Stimulated activated naive B cell treated with anti-CD40 and anti-IgM and Interleukin-4, amounts not matched to agents 10 μg/mL and 1 μg/mL and 100 μg/mL, for 72 hours (primary cell): ENCODE results near the gene RNF5.
"Not testable (repeated sequence)": the region's sequence is repeated elsewhere in the genome, so short reads cannot be mapped to it uniquely, and the experiment has no call there.

Source experiments
- ATAC-seq, 2 donors: fragments of 150-1000 bp; cut with Tn5 transposase; replicated peaks; 2 replicates each; pipeline ENCODE4 v1.10.0; 2021; ENCODE audit warnings: moderate library complexity in 1 of 2
- DNase-seq: peaks from one replicate; pipeline ENCODE4 v3.0.0; 2021
- H3K27ac Mint-ChIP-seq: one replicate; pipeline ENCODE4 v1.8.0; 2022; ENCODE audit warnings: mild to moderate bottlenecking, mixed read lengths
- H3K27me3 Mint-ChIP-seq, 2 donors: one replicate each; pipeline ENCODE4 v1.8.0; 2022; ENCODE audit warnings: mixed read lengths in 2 of 2
- H3K36me3 Mint-ChIP-seq, 2 donors: one replicate each; pipeline ENCODE4 v1.8.0; 2022; ENCODE audit warnings: mixed read lengths in 2 of 2, mild to moderate bottlenecking in 1 of 2
- H3K4me1 Mint-ChIP-seq, 2 donors: one replicate each; pipeline ENCODE4 v1.8.0; 2022; ENCODE audit warnings: mixed read lengths in 2 of 2, mild to moderate bottlenecking in 1 of 2
- H3K4me3 Mint-ChIP-seq, 2 donors: one replicate each; pipeline ENCODE4 v1.8.0; 2022; ENCODE audit warnings: mild to moderate bottlenecking in 2 of 2, mixed read lengths in 2 of 2, moderate library complexity in 1 of 2
- H3K9me3 Mint-ChIP-seq, 2 donors: one replicate each; pipeline ENCODE4 v1.8.0; 2022; ENCODE audit warnings: mixed read lengths in 2 of 2, mild to moderate bottlenecking in 1 of 2

The RNF5 gene, protein sequence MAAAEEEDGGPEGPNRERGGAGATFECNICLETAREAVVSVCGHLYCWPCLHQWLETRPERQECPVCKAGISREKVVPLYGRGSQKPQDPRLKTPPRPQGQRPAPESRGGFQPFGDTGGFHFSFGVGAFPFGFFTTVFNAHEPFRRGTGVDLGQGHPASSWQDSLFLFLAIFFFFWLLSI

DNA sequence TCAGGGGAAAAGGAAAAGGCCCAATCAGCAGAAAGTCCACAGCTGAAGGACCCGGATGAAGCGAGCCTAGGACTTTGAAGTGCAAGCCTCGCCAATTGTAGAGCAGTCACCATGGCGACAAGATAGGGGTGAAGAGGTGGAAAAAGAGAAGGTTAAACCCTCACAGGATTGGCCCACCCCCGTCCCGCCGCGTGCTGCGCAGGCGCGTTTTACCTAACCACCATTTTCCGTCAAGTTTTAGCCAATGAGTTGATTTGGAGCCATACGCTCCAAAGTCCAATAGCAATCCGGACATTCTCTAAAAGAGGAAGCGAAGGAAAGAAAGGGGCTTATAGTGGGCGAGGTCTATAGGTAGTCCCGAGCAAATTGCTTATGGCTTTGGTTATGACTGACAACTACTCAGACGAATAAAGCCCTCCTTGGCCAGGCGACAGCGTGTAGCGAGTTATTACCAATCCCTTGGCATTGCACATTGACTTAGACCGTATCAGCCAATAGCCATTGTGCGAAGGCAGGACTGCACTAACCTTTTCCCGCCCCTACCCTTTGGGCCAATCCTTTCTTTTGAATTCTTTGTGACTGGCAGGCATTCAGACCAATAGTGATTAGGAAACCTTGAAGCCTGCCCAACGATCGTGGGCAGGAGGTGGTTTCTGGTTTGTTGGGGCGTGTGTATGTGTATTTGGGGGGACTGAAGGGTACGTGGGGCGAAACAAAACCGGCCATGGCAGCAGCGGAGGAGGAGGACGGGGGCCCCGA is at the start of gene RNF5:
Gene RNF5, plus strand, starts transcription at position 618 of the 759 bp plus-strand sequence. Its CDS starts 107 bp downstream, at position 725.
- peaks cover 0 to 2% of the 10 kb centered on the region in 2 donors for H3K9me3 Mint-ChIP-seq
- DNase-seq (peak; percentile 97), ATAC-seq (peak; percentile 86 to 88)
- H3K27me3 Mint-ChIP-seq, result no peaks in the 10 kb centered on the region
- H3K4me3 Mint-ChIP-seq, result peak within 1 kb of the TSS; percentile 83 to 91
- H3K27ac Mint-ChIP-seq, result peak within 1 kb of the TSS; percentile 98
- peaks cover 35 to 40% of the 10 kb centered on the region in 2 donors for H3K36me3 Mint-ChIP-seq
- H3K4me1 Mint-ChIP-seq, result peaks cover 53 to 70% of the 10 kb centered on the region in 2 donors

DNA sequence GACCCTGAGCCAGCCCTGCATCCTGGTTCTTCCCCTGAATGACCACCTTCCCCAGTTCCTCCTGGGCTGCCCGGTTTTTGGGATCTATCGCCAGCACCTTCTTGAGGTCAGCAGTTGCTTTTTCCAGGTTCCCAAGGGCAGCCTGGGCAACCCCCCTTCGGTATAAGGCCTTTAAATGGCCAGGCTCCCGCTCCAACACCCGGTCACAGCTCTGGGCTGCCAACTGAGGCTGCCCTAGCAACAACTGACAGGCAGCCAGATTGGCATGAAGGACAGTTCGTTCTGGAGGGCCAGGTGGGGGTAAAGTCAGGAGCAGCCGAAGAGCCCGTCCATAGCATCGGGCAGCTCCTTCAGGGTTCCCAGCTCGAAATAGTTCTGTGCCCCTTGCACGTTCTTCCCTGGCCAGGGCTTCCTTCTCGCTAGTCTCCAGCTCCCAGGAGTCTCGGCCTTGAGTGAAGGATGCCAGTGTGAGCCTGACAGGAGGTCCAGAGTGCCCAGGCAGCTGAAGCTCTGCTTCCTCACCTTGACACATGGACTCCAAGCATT is 49.4 kb upstream of the RNF5 start:
- H3K36me3 Mint-ChIP-seq, result peaks cover 22 to 26% of the 10 kb centered on the region in 2 donors
- H3K27me3 Mint-ChIP-seq, result peaks cover under 1 to 5% of the 10 kb centered on the region in 2 donors
- H3K9me3 Mint-ChIP-seq, result no peaks in the 10 kb centered on the region
- peak overlapping the region; percentile 98 to 99 for H3K4me3 Mint-ChIP-seq
- no peak for ATAC-seq
- H3K4me1 Mint-ChIP-seq, result peaks cover 24 to 58% of the 10 kb centered on the region in 2 donors
- peak overlapping the region; percentile 99 for H3K27ac Mint-ChIP-seq
- DNase-seq, result no peak

DNA sequence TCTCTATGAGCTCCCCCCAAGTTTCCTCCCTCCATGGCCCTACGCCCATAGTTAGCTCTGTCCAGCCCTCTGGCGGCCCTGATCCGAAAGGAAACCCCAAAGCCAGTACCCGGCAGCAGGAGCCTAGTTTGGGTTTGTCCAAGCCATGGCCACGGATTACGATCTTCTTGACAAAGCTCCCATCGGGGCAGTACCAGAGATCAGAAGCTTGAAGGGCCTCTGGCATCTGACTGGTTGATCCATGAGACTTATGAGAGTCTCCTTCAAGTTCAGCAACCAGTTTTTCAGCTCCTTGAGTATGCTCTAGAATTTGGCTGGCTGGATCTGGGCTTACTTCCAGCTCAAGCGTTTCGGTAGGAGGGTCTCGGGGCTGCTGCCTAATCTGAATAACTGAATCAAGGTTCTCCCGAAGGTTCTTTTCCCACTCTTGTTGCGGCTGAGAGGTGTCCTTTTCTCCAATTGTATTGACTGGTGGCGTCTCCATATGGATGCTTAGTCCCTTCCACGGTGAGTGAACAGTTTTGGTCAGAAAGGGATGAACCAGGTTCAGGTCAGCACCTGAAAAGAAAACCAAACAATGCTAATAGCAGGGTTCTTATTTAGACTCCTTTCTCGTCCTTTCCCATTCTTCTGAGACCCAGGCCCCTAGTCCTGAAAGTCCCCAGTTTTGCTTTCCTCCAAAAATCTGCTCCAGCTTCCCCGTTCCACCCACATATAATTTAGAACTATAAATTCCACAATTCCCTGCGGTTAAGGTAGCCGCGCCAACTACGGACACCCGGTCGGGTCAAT is 48.7 kb upstream of the RNF5 start:
- H3K36me3 Mint-ChIP-seq, result peaks cover 16 to 20% of the 10 kb centered on the region in 2 donors
- peak overlapping the region; percentile 95 for H3K27ac Mint-ChIP-seq
- peaks cover 20 to 51% of the 10 kb centered on the region in 2 donors for H3K4me1 Mint-ChIP-seq
- peak overlapping the region; percentile 91 to 99 for H3K4me3 Mint-ChIP-seq
- H3K27me3 Mint-ChIP-seq, result peaks cover 4 to 8% of the 10 kb centered on the region in 2 donors
- ATAC-seq (no peak), DNase-seq (no peak)
- H3K9me3 Mint-ChIP-seq, result no peaks in the 10 kb centered on the region

DNA sequence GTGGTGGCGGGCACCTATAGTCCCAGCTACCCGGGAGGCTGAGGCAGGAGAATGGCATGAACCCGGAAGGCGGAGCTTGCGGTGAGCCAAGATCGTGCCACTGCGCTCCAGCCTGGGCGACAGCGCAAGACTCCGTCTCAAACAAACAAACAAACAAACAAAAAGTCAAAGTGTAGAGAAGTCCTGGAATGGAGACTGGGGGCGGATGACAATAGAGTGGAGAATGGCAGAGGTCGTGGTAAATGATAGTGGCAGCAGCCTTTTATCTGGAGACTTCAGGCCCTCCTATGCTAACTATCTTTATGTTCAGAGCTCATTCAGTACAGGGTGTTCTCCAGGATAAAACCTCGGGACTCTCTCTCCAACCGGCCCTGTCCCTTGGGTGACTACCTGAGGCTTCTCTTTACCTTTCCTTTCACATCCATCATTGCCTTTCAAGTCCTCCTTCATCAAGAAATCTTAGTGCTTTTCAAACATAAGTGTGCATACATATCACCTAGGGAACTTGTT is 46.7 kb upstream of the RNF5 start:
- Mint-ChIP-seq H3K4me1 (peaks cover 17 to 39% of the 10 kb centered on the region in 2 donors), H3K27ac (no peak overlapping the region), H3K4me3 (peak overlapping the region; percentile 22 to 38), H3K9me3 (no peaks in the 10 kb centered on the region), H3K27me3 (peaks cover 4 to 19% of the 10 kb centered on the region in 2 donors), H3K36me3 (peaks cover 9 to 12% of the 10 kb centered on the region in 2 donors)
- no peak for ATAC-seq
- DNase-seq, result no peak

DNA sequence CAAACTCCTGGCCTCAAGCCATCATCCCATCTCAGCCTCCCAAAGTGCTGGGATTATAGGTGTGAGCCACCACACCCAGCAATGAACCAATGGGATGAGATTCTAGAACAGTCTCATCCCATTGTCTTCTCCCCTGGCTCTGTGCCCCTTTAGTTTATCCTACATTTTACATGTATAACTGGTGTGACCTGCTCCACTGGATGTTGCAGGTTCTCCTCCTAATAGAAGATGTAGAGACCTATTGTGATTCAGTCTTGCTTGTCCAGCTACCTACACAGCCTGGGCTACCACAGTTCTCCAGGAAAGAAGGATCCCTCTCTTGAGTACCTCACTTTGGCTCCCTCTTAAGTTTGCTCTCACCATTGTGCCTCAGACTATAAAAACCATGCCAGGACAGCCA is 46.1 kb upstream of the RNF5 start:
- DNase-seq (no peak), ATAC-seq (no peak)
- Mint-ChIP-seq H3K9me3 (no peaks in the 10 kb centered on the region), H3K36me3 (peaks cover 4 to 6% of the 10 kb centered on the region in 2 donors), H3K4me1 (peaks cover 12 to 32% of the 10 kb centered on the region in 2 donors), H3K27ac (no peak overlapping the region), H3K27me3 (peaks cover 4 to 19% of the 10 kb centered on the region in 2 donors), H3K4me3 (no peak overlapping the region)

DNA sequence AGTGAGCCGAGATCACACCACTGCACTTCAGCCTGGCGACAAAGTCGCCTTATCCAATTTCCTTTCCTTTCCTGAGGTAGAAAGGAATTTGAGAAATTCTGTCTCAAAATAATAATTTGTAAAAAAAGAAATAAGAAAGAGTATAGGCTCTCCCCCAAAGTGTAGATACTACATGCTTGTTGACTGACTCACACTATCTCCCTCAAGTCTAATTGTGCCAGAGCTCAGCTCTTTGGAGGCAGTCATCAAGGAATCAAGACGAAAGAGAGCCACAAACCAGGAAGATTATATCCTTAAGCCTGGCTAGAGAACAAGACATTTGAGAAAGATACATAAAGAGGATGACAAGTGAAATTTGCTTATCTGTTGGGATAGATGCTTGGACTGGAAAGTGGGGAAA is 44.4 kb upstream of the RNF5 start:
- Mint-ChIP-seq H3K27ac (no peak overlapping the region), H3K9me3 (no peaks in the 10 kb centered on the region), H3K4me1 (peaks cover 6 to 20% of the 10 kb centered on the region in 2 donors), H3K4me3 (no peak overlapping the region), H3K27me3 (peaks cover 4 to 19% of the 10 kb centered on the region in 2 donors), H3K36me3 (peaks cover 0 to 2% of the 10 kb centered on the region in 2 donors)
- no peak for ATAC-seq
- no peak for DNase-seq

DNA sequence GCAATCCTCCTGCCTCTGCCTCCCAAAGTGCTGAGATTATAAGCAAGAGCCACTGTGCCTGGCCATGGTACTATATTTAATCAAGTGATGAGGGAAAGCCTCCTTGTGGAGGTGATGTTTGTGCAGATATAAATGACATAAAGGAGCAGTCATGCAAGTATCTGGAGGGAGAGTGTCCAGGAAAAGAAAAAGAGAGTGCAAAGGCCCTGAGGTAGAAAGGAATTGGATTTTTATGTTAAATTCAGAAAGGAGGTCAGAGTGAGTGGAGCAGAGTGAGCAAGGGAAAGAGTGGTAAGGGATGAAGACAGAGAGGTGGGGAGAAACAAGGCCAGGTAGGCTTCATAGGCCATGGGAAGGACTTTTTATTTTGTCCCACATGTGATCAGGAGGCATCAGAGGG is 40.8 kb upstream of the RNF5 start:
- Mint-ChIP-seq H3K27ac (no peak overlapping the region), H3K4me3 (no peak overlapping the region), H3K27me3 (peaks cover 16 to 35% of the 10 kb centered on the region in 2 donors), H3K36me3 (no peaks in the 10 kb centered on the region), H3K4me1 (no peaks in the 10 kb centered on the region), H3K9me3 (no peaks in the 10 kb centered on the region)
- no peak for DNase-seq
- no peak for ATAC-seq

DNA sequence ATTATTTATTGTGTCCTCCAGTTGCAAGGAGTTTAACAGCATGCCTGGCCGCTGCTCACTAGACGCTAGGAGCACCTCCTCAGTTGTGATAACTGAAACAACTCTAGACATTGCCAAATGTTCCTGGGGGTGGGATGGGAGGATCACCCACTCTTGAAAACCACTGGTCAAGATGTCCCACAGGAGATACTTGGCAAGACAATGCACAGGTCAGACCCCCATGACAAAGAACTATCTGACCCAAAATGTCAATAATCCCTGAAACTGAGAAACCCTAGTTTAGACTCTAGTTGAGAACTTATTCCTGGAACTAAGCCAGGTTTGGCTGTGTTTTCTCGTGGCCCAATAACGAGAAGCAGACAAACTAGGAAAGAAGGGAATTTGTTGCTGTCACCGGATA is 38.6 kb upstream of the RNF5 start:
- no peak for DNase-seq
- Mint-ChIP-seq H3K4me1 (no peaks in the 10 kb centered on the region), H3K9me3 (no peaks in the 10 kb centered on the region), H3K27ac (no peak overlapping the region), H3K4me3 (no peak overlapping the region), H3K27me3 (peaks cover 13 to 27% of the 10 kb centered on the region in 2 donors), H3K36me3 (no peaks in the 10 kb centered on the region)
- no peak for ATAC-seq

DNA sequence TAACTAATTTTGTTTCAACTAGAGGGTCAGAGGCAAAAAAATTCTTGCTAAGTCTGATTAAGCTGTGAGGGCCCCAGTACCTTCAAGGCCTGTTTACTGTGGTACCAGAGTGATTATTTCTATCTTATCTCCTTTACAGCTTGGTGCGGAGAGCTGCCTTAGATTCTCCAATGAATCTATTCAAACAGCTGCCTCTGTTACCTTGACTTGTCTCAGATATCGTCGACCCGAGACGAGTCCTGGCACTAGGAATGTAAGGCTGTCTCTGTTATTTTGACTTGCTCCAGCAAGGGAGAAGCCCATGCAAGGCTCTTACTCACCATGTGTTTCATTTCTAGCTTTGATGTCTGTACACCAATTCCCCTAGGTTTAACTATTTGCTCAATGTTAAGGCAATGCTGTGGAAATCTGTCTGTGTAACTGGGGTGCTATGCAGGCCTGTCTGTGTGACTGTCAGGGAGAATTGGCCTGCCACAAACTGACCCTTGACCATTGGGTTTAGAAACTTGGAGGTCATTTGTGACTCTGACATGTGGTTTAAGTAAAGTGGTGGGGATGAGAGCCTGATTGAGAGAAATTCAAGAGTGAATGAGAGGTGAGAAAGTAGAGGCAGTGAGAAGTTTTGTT is 37.7 kb upstream of the RNF5 start:
- Mint-ChIP-seq H3K27ac (no peak overlapping the region), H3K4me1 (no peaks in the 10 kb centered on the region), H3K27me3 (peaks cover 13 to 17% of the 10 kb centered on the region in 2 donors), H3K36me3 (no peaks in the 10 kb centered on the region), H3K9me3 (no peaks in the 10 kb centered on the region), H3K4me3 (no peak overlapping the region)
- DNase-seq (no peak), ATAC-seq (no peak)

DNA sequence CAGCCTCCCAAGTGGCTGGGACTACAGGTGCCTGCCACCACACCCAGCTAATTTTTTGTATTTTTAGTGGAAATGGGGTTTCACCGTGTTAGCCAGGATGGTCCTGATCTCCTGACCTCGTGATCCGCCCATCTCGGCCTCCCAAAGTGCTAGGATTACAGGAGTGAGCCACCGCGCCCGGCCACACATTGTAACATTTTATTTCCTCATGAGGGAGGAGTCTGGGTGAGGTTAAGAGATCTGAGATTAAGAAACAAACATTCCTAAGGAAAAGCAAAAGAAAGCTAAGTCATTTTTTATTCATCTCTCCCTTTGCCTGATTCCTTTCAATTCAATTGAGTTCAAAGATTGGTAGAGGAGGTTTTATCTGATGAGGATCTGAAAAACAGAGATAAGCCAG is 34.0 kb upstream of the RNF5 start:
- not testable (repeated sequence) for H3K27ac Mint-ChIP-seq, DNase-seq, ATAC-seq, H3K4me3 Mint-ChIP-seq, H3K9me3 Mint-ChIP-seq
- Mint-ChIP-seq H3K36me3 (peaks cover 3 to 12% of the 10 kb centered on the region in 2 donors), H3K4me1 (peaks cover 13% of the 10 kb centered on the region in 2 donors), H3K27me3 (peaks cover 44 to 51% of the 10 kb centered on the region in 2 donors)

DNA sequence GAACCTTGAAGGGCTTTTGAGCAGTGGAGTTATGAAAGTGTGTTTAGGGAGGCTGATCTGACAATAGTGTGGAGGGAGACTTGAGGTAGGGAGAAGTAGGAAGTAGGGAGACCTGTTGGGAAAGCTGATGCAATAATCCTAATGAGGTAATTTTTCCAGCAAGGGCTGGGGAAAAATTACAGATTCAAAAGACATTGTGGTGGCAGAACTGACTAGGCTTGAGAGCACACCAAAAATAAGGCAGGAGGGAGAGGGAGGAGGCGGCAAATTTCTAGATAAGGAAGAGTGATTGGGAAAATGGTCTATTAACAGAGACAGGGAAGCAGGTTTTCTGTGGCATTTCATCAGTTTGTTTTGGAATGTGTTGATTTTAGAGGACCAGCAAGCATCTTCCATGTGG is 31.9 kb upstream of the RNF5 start:
- Mint-ChIP-seq H3K9me3 (no peaks in the 10 kb centered on the region), H3K4me3 (no peak overlapping the region), H3K27ac (no peak overlapping the region), H3K36me3 (peaks cover 3 to 12% of the 10 kb centered on the region in 2 donors), H3K27me3 (peaks cover 57 to 64% of the 10 kb centered on the region in 2 donors), H3K4me1 (peaks cover 21 to 24% of the 10 kb centered on the region in 2 donors)
- DNase-seq, result no peak
- no peak for ATAC-seq

DNA sequence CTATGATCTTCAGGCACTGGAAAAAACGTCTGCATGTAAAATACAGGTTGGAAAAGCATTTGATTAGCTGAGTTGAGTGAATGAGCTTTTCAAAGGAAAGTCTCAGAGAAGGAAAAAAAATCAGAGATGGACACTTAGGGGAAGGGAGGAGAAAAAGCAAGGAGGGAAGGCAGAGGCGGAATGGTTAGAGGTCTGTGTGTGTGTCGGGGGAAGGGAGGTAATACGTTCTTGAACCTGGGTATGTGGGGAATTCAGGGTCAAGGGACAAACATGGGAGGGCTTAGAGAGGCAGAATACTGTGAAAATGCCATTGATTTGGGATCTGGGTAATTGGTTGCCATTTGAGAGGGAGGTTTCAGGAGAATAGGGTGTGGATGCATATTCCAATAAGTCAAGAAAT is 31.5 kb upstream of the RNF5 start:
- no peak overlapping the region for H3K27ac Mint-ChIP-seq
- no peak overlapping the region for H3K4me3 Mint-ChIP-seq
- peaks cover 58 to 64% of the 10 kb centered on the region in 2 donors for H3K27me3 Mint-ChIP-seq
- H3K36me3 Mint-ChIP-seq, result peaks cover 3 to 12% of the 10 kb centered on the region in 2 donors
- no peak for ATAC-seq
- peaks cover 24 to 26% of the 10 kb centered on the region in 2 donors for H3K4me1 Mint-ChIP-seq
- no peak for DNase-seq
- H3K9me3 Mint-ChIP-seq, result no peaks in the 10 kb centered on the region

DNA sequence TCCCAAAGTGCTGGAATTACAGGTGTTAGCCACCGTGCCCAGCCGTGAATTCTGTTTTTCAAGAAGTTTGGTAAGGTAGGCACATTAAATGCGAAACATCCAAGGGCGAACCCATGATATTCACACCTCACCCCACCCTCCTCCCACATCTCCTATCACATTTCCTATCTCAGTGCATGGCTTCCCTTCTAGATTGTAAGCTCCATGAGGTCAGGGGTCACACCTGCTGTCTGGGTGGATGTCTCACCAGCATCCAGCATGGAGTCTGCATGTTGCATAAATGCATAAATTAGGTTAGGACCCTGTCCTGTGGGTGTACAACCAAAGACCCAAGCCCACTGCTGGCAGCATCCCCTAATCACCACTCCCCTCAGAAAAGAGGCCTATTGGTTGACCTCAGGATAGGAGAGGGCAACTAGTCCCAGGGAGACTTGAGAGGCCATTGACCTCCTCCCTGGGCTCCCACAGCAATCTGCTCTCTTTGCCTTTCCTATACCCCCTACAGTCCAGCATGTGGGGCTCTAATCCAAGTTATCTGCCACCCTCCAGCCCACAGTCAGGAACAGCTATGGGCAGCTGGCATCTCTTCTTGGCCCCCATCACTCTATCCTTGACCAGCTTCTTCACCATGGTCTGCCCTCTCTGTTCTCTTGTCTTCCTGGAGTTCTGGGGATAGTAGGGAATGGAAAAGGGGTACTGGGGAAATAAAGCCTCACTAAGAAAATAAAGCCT is 30.6 kb upstream of the RNF5 start:
- peaks cover 24 to 30% of the 10 kb centered on the region in 2 donors for H3K4me1 Mint-ChIP-seq
- H3K4me3 Mint-ChIP-seq, result no peak overlapping the region
- no peak for DNase-seq
- no peak overlapping the region for H3K27ac Mint-ChIP-seq
- no peaks in the 10 kb centered on the region for H3K9me3 Mint-ChIP-seq
- peaks cover 3 to 12% of the 10 kb centered on the region in 2 donors for H3K36me3 Mint-ChIP-seq
- H3K27me3 Mint-ChIP-seq, result peaks cover 61 to 66% of the 10 kb centered on the region in 2 donors
- ATAC-seq, result no peak
